ENCODE measurements around the gene PCDHB4.
"Not testable (repeated sequence)": the region's sequence is repeated elsewhere in the genome, so short reads cannot be mapped to it uniquely, and the experiment has no call there.

PCDHB4 gene

DNA sequence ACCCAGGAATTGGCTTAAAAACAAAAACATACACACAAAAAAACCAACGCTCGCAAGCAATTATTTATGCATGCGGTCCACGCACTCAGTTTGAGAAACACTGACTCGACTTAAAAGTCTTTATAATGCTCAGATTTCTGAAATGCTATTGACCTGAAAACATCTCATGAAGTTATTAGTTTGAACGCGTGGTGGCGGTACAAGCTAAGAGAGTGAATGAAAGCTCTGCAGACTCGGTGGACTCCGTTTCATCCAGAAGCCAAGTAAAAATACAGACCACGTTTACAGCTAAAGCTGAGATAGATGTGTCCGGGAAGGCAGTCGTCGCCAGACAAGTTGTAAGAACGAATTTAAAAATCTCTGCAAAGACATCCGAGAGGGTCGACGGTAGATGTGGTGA is 28.2 kb downstream of the PCDHB4 start, which contains the start of gene PCDHB6:
TSS of gene PCDHB6 (plus strand) at position 246 of the 400 bp plus-strand sequence. CDS start 201 bp downstream, outside the sequence.
- DNase-seq = no peak
- H3K27me3 ChIP-seq = no peaks in the 10 kb centered on the region
- no peaks in the 10 kb centered on the region for H3K4me1 ChIP-seq
- peaks cover 2 to 73% (median 53%) of the 10 kb centered on the region in 3 donors for H3K9me3 ChIP-seq
- TF ChIP-seq CTCF (IDR thresholded peaks at IDR 0.05) = peak; percentile 10 to 15
- no peaks in the 10 kb centered on the region for H3K36me3 ChIP-seq
- H3K27ac ChIP-seq = no peak within 1 kb of the TSS
- intact Hi-C loops (cut with DNase I; ENCODE audit: low total_unique reads) = no loop called here
- peak within 1 kb of the TSS; percentile 1 to 26 for H3K4me3 ChIP-seq

DNA sequence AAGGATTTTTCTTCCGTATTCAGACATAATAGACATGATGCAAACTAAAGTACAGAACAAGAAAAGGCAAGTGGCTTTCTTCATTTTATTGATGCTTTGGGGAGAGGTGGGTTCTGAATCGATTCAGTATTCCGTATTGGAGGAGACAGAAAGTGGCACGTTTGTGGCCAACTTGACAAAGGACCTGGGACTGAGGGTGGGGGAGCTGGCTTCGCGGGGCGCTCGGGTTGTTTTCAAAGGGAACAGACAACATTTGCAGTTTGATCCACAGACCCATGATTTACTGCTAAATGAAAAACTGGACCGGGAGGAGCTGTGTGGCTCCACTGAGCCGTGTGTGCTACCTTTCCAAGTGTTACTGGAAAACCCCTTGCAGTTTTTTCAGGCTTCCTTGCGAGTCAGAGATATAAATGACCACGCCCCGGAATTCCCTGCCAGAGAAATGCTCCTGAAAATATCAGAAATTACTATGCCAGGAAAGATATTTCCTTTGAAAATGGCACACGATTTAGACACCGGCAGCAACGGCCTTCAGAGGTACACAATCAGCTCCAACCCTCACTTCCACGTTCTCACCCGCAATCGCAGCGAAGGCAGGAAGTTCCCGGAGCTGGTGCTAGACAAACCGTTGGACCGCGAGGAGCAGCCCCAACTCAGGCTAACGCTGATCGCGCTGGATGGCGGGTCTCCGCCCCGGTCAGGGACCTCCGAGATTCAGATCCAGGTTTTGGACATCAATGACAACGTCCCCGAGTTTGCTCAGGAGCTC is 28.8 kb downstream of the PCDHB4 start:
- DNase-seq = no peak
- intact Hi-C loops (cut with DNase I; ENCODE audit: low total_unique reads) = no loop called here

GRCh38 chr5:141150993-141151325 is 29.3 kb downstream of the PCDHB4 start:
- intact Hi-C loops (cut with DNase I; ENCODE audit: low total_unique reads) = no loop called here
- H3K4me1 ChIP-seq = no peaks in the 10 kb centered on the region
- H3K27me3 ChIP-seq = no peaks in the 10 kb centered on the region
- H3K36me3 ChIP-seq = peaks cover 0 to 4% (median 0%) of the 10 kb centered on the region in 3 donors
- H3K9me3 ChIP-seq = peaks cover 11 to 80% (median 63%) of the 10 kb centered on the region in 3 donors
- DNase-seq = no peak
- no peak overlapping the region for H3K27ac ChIP-seq
- H3K4me3 ChIP-seq = peak overlapping the region in 1 of 2 donors; percentile 26
- no peak for TF ChIP-seq CTCF (IDR thresholded peaks at IDR 0.05)

More for the DNA sequence above, 28.8 kb downstream of the PCDHB4 start:
- Histone ChIP-seq H3K9me3 (peaks cover 6 to 77% (median 58%) of the 10 kb centered on the region in 3 donors), H3K27me3 (no peaks in the 10 kb centered on the region), H3K36me3 (no peaks in the 10 kb centered on the region), H3K4me3 (peak overlapping the region; percentile 1 to 26), H3K4me1 (no peaks in the 10 kb centered on the region), H3K27ac (no peak overlapping the region)
- TF ChIP-seq CTCF (IDR thresholded peaks at IDR 0.05) = no peak

GRCh38 chr5:141151632-141152031 is 30.0 kb downstream of the PCDHB4 start:
- Histone ChIP-seq H3K36me3 (peaks cover 0 to 11% (median 4%) of the 10 kb centered on the region in 3 donors), H3K9me3 (peaks cover 12 to 85% (median 70%) of the 10 kb centered on the region in 3 donors)
- H3K27me3 ChIP-seq; H3K4me1 ChIP-seq; H3K4me3 ChIP-seq; H3K27ac ChIP-seq; DNase-seq; intact Hi-C loops (cut with DNase I; ENCODE audit: low total_unique reads): not testable (repeated sequence)

DNA sequence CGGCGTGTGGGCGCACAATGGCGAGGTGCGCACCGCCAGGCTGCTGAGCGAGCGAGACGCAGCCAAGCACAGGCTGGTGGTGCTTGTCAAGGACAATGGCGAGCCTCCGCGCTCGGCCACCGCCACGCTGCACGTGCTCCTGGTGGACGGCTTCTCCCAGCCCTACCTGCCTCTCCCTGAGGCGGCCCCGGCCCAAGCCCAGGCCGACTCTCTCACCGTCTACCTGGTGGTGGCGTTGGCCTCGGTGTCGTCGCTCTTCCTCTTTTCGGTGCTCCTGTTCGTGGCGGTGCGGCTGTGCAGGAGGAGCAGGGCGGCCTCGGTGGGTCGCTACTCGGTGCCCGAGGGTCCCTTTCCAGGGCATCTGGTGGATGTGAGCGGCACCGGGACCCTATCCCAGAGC is 30.5 kb downstream of the PCDHB4 start:
- intact Hi-C loops (cut with DNase I; ENCODE audit: low total_unique reads) = not testable (repeated sequence)
- H3K9me3 ChIP-seq = peaks cover 12 to 87% (median 75%) of the 10 kb centered on the region in 3 donors

DNA sequence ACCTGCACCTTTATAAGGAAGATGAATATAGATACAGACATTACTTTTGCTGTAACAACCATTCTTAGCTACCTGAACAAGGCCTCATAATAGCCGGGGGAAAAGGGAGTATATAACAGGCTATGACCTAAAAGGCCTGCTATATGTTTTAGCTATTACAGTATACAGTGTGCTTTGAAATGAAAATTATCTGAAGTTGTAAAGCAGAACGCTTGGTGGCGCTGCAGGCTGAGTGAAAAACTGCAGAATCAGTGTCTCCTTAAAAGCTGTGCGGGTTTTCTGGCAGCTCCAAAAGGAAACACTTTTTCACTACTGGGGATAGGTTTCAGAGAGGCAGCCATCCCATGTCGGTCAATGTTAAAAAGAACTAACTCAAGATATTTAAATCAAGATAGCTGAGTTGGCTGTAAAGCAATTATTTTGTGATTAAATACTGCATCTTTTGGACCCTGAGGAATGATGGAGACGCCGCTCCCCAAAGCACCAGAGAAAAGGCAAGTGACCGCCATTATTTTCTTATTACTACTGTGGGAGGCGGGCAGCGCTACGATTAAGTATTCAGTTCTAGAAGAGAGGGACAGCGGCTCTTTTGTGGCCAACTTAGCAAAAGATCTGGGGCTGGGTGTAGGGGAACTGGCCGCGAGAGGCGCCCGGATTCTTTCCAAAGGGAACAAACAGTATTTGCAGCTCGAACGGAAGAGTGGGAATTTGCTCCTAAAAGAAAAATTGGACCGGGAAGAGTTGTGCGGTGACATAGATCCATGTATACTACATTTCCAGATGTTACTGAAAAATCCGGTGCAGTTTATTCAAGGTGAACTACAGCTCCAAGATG is 34.1 kb downstream of the PCDHB4 start:
- H3K9me3 ChIP-seq = peaks cover 12 to 90% (median 69%) of the 10 kb centered on the region in 3 donors
- intact Hi-C loops (cut with DNase I; ENCODE audit: low total_unique reads) = no loop called here
- H3K4me1 ChIP-seq = no peaks in the 10 kb centered on the region
- DNase-seq = no peak
- H3K27me3 ChIP-seq = no peaks in the 10 kb centered on the region
- no peak overlapping the region for H3K27ac ChIP-seq
- peaks cover 0 to 16% (median 7%) of the 10 kb centered on the region in 3 donors for H3K36me3 ChIP-seq
- no peak for TF ChIP-seq CTCF (IDR thresholded peaks at IDR 0.05)
- H3K4me3 ChIP-seq = no peak overlapping the region

More for the DNA sequence above, 30.5 kb downstream of the PCDHB4 start:
- DNase-seq, H3K27me3 ChIP-seq, H3K27ac ChIP-seq, H3K4me1 ChIP-seq, H3K4me3 ChIP-seq: not testable (repeated sequence)
- H3K36me3 ChIP-seq = peaks cover 0 to 16% (median 7%) of the 10 kb centered on the region in 3 donors

DNA sequence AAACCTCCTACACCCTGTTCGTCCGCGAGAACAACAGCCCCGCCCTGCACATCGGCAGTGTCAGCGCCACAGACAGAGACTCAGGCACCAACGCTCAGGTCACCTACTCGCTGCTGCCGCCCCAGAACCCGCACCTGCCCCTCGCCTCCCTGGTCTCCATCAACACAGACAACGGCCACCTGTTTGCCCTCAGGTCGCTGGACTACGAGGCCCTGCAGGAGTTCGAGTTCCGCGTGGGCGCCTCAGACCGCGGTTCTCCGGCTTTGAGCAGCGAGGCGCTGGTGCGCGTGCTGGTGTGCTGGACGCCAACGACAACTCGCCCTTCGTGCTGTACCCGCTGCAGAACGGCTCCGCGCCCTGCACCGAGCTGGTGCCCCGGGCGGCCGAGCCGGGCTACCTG is 35.7 kb downstream of the PCDHB4 start:
- H3K9me3 ChIP-seq = peaks cover 12 to 91% (median 59%) of the 10 kb centered on the region in 3 donors
- intact Hi-C loops (cut with DNase I; ENCODE audit: low total_unique reads); H3K27me3 ChIP-seq; DNase-seq; H3K4me3 ChIP-seq; H3K4me1 ChIP-seq; H3K27ac ChIP-seq: not testable (repeated sequence)
- peaks cover 0 to 16% (median 7%) of the 10 kb centered on the region in 3 donors for H3K36me3 ChIP-seq

- H3K4me1 ChIP-seq; H3K27me3 ChIP-seq; H3K27ac ChIP-seq; DNase-seq; H3K4me3 ChIP-seq; intact Hi-C loops (cut with DNase I; ENCODE audit: low total_unique reads): not testable (repeated sequence)
- peaks cover 0 to 16% (median 7%) of the 10 kb centered on the region in 3 donors for H3K36me3 ChIP-seq
- peaks cover 12 to 94% (median 63%) of the 10 kb centered on the region in 3 donors for H3K9me3 ChIP-seq
Observed at GRCh38 chr5:141157901-141158300, 36.3 kb downstream of the PCDHB4 start.

All from tibial artery (tissue), 4 donors.